KMS-11 (cell line): ENCODE data around the gene HDAC11.

Experiments used
- H2AFZ ChIP-seq: fragments of 200-600 bp; sonication (generic); 2 replicates; pipeline ENCODE4 v1.6.1; 2016; ENCODE audit warnings: antibody characterized with exemption, mixed run types, low read depth
- H3K27ac ChIP-seq: fragments of 200-600 bp; sonication (generic); 2 replicates; pipeline ENCODE4 v1.6.1; 2016; ENCODE audit warnings: mild to moderate bottlenecking, mixed run types
- H3K27me3 ChIP-seq: fragments of 200-600 bp; sonication (generic); 2 replicates; pipeline ENCODE4 v1.6.1; 2017; ENCODE audit warnings: mild to moderate bottlenecking, low read depth, mixed run types, moderate library complexity; ENCODE audit not compliant: insufficient read depth
- H3K36me3 ChIP-seq: fragments of 200-600 bp; sonication (generic); 2 replicates; pipeline ENCODE4 v1.6.1; 2017; ENCODE audit warnings: mild to moderate bottlenecking, mixed run types; ENCODE audit not compliant: insufficient read depth
- H3K4me1 ChIP-seq: fragments of 200-600 bp; sonication (generic); 2 replicates; pipeline ENCODE4 v1.6.1; 2016; ENCODE audit warnings: mild to moderate bottlenecking, low read depth, mixed run types; ENCODE audit not compliant: poor library complexity, severe bottlenecking
- H3K4me2 ChIP-seq: fragments of 200-600 bp; sonication (generic); 2 replicates; pipeline ENCODE4 v1.7.0; 2016; ENCODE audit warnings: mild to moderate bottlenecking, mixed run types
- H3K4me3 ChIP-seq: fragments of 200-600 bp; sonication (generic); IDR thresholded peaks from 2 replicates; pipeline ENCODE4 v1.6.1; 2017; ENCODE audit warnings: low read depth, low read length, mixed read lengths; ENCODE audit not compliant: insufficient read depth
- H3K79me2 ChIP-seq: fragments of 200-600 bp; sonication (generic); 2 replicates; pipeline ENCODE4 v1.6.1; 2016; ENCODE audit warnings: low read depth, mixed run types; ENCODE audit not compliant: insufficient read depth
- H3K9ac ChIP-seq: fragments of 200-600 bp; sonication (generic); 2 replicates; pipeline ENCODE4 v1.6.1; 2016; ENCODE audit warnings: mild to moderate bottlenecking, mixed run types
- H4K20me1 ChIP-seq: fragments of 200-600 bp; sonication (generic); 2 replicates; pipeline ENCODE4 v1.6.1; 2016; ENCODE audit warnings: mild to moderate bottlenecking, mixed run types; ENCODE audit not compliant: insufficient read depth
- CTCF ChIP-seq: fragments of 200-600 bp; sonication (generic); conservative IDR thresholded peaks from 2 replicates; pipeline ENCODE4 v1.6.1; 2017; ENCODE audit warnings: low read depth, mild to moderate bottlenecking, antibody characterized with exemption, low read length, moderate library complexity, mixed read lengths

Gene HDAC11

DNA sequence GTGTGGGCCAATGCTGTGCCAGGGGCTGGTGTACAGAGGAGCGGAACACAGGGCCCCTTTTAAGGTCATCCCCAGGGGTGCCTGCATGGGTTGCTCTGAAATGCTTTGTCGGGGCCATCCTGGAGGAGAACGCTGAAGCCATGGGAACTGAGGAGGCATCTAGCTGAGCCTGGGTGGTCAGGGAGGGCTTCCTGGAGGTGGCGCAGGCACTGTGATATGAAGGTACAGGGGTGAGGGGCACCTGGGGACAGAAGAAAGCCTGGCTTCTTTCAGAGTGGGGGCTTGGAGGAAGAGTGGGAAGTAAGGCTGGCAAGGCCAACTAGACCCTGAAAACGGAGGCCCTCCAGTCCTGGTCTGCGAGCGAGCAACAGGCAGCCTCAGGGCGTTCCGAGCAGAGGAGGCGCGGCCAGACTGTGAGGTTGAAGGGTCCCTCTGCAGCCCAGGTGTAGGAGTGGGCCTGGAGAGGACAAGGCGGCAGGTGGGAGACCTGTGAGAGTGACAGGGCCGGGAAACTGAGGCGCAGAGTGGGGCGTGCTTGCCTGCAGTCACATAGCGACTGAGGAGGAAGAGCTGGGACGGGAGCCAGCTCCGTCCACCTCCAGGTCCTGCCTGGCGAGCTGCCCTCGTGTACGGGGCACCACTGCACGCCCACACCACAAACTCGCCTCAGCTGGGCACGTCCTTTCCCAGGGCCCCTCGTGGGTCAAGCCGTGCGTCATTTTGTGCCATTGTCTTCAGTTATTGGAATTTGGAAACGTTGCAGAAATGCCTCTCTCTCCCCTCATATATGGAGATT lies 72.9 kb downstream of the HDAC11 start:
- Histone ChIP-seq H3K4me2 (no peak overlapping the region), H3K4me3 (no peak overlapping the region), H3K27me3 (peaks cover 10% of the 10 kb centered on the region; the same call in 1 of the 2 replicates), H4K20me1 (no peaks in the 10 kb centered on the region), H3K36me3 (no peaks in the 10 kb centered on the region), H3K4me1 (peaks cover 6% of the 10 kb centered on the region), H3K27ac (no peak overlapping the region), H2AFZ (no peak overlapping the region), H3K79me2 (no peaks in the 10 kb centered on the region), H3K9ac (no peak overlapping the region)
- no peak for TF ChIP-seq CTCF

GRCh38 chr3:13553686-13554085 lies 73.6 kb downstream of the HDAC11 start:
- no peak for TF ChIP-seq CTCF
- no peaks in the 10 kb centered on the region for H4K20me1 ChIP-seq
- H2AFZ ChIP-seq, result no peak overlapping the region
- H3K79me2 ChIP-seq, result no peaks in the 10 kb centered on the region
- H3K4me1 ChIP-seq, result peaks cover 6% of the 10 kb centered on the region
- no peak overlapping the region for H3K4me2 ChIP-seq
- no peaks in the 10 kb centered on the region for H3K36me3 ChIP-seq
- H3K27me3 ChIP-seq, result peaks cover 10% of the 10 kb centered on the region; the same call in 1 of the 2 replicates
- no peak overlapping the region for H3K27ac ChIP-seq
- H3K4me3 ChIP-seq, result no peak overlapping the region
- H3K9ac ChIP-seq, result no peak overlapping the region

- no peaks in the 10 kb centered on the region for H3K36me3 ChIP-seq
- peaks cover 6% of the 10 kb centered on the region for H3K4me1 ChIP-seq
- no peak overlapping the region for H3K9ac ChIP-seq
- peaks cover 10% of the 10 kb centered on the region; the same call in 1 of the 2 replicates for H3K27me3 ChIP-seq
- no peak overlapping the region for H2AFZ ChIP-seq
- H3K4me2 ChIP-seq, result no peak overlapping the region
- H4K20me1 ChIP-seq, result no peaks in the 10 kb centered on the region
- no peak for TF ChIP-seq CTCF
- H3K27ac ChIP-seq, result no peak overlapping the region
- H3K4me3 ChIP-seq, result no peak overlapping the region
- H3K79me2 ChIP-seq, result no peaks in the 10 kb centered on the region
Measured at GRCh38 chr3:13555753-13556152, 75.6 kb downstream of the HDAC11 start.
